ENCODE data around the gene PSMB5.

The PSMB5 gene

GRCh38 chr14:23058654-23059504, 24.2 kb upstream of the PSMB5 start:
- no peak for DNase-seq (ENCODE audit: low read depth)

GRCh38 chr14:23057757-23058653, 23.3 kb upstream of the PSMB5 start:
- no peak for DNase-seq (ENCODE audit: low read depth)

GRCh38 chr14:23056956-23057756, 22.5 kb upstream of the PSMB5 start, which contains the start of gene CDH24:
CDH24 (minus strand) TSS chr14:23057520; CDS start chr14:23055733, 1,787 bp downstream.
- no peak for DNase-seq (ENCODE audit: low read depth)

- DNase-seq (ENCODE audit: low read depth): no peak
Observed at GRCh38 chr14:23056145-23056955, 21.6 kb upstream of the PSMB5 start.

GRCh38 chr14:23055621-23056144, 21.0 kb upstream of the PSMB5 start:
- DNase-seq (ENCODE audit: low read depth): no peak

GRCh38 chr14:23055147-23055550, 20.4 kb upstream of the PSMB5 start:
- DNase-seq (ENCODE audit: low read depth): no peak

- no peak for DNase-seq (ENCODE audit: low read depth)
Observed at GRCh38 chr14:23054000-23054811, 19.5 kb upstream of the PSMB5 start.

GRCh38 chr14:23053426-23053825, 18.7 kb upstream of the PSMB5 start:
- DNase-seq (ENCODE audit: low read depth): no peak

- DNase-seq (ENCODE audit: low read depth): no peak
Observed at GRCh38 chr14:23052671-23053070, 18.0 kb upstream of the PSMB5 start.

GRCh38 chr14:23052182-23052623, 17.5 kb upstream of the PSMB5 start:
- DNase-seq (ENCODE audit: low read depth): no peak

GRCh38 chr14:23051141-23052057, 16.7 kb upstream of the PSMB5 start:
- DNase-seq (ENCODE audit: low read depth): no peak

GRCh38 chr14:23049011-23049410, 14.3 kb upstream of the PSMB5 start:
- no peak for DNase-seq (ENCODE audit: low read depth)

GRCh38 chr14:23047751-23048693, 13.3 kb upstream of the PSMB5 start:
- DNase-seq (ENCODE audit: low read depth): no peak

- no peak for DNase-seq (ENCODE audit: low read depth)
Observed at GRCh38 chr14:23047034-23047634, 12.4 kb upstream of the PSMB5 start.

GRCh38 chr14:23045419-23046357, 11.0 kb upstream of the PSMB5 start:
- DNase-seq (ENCODE audit: low read depth): no peak

GRCh38 chr14:23044840-23045239, 10.1 kb upstream of the PSMB5 start:
- no peak for DNase-seq (ENCODE audit: low read depth)

Measured in non-pigmented ciliary epithelial cell (primary cell).